Astrocyte of the hippocampus (primary cell): ENCODE measurements around the gene SSC5D.
A peak's percentile ranks its signal among the peaks of the same experiment; 100 is the strongest.
"Not testable (repeated sequence)": the region's sequence is repeated elsewhere in the genome, so short reads cannot be mapped to it uniquely, and the experiment has no call there.

Experiments
- DNase-seq: peaks from one replicate; pipeline ENCODE4 v3.0.0; 2011; ENCODE audit warnings: low read depth, low spot score

Gene SSC5D

DNA sequence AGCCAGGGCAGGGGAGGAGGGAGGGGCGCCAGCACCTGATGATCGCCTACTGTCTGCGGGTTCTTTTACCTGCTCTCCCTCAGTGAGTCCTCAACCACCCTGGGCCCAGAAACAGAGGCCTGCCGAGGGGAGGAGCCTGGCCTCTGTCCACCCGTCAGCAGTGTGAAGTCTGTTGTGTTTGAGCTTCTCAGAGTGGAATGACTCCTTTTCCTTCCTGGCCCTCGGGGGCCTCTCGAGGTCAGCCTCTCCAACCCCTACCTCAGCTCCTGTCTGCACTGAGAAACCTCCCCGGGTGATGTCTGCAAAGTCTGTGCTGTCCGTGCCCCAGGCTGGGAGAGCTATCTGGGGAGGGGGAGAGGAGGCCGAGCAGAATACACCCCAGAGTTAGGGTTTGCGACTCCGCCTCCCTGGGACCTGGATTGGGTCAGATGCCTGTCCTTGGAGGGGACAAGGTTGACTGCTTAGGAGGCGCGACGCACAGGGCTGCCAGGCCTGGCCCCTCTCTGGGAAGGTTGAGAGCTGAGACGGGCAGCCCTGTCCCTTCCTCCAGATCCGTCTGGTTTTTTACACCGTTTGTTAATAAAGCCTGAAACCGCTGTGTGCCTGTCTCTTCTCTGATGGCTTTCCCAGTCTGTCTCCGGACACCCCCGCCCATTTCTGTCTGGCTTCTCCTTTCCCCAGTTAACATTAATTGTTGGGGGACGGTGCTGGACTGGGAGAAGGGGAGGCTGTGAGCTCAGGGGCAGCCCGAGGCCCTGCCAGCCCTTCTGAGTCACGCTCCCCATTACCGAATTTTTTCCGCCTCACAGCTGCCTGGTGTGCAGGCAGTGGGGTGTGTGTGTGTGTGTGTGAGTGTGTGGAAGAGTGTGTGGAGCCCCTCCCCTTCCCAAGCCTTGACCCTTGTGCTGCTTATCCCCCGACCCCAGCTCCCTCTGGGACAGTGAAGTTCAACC lies 989 bp upstream of the SSC5D start:
- peak; percentile 97 for DNase-seq

DNA sequence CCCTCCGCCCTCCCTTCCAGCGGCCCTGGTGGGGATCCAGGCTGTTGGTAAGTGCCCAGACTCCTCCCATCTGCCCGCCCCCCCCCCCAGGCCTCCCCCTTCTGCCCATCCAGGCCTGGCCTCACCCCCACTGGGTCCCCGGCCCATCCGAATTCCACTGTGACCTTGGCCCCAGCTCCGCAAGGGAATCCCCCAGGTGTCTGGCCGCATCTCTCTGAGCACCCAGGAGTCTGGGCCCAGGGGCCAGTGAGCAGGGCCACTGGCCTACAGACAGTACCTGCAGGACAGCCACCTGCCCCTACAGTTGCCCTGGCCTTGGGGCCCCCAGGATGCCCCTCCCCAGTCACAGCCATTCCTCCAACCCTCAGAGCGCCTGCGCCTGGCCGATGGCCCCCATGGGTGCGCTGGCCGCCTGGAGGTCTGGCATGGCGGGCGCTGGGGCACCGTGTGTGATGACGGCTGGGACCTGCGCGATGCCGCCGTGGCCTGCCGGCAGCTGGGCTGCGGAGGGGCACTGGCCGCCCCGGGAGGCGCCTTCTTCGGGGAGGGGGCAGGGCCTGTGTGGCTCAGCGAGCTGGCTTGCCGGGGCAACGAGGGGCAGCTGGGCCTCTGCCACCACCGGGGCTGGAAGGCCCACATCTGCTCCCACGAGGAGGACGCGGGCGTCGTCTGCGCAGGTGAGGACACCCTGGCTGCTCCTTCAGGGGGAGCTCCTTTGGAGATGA lies 912 bp downstream of the SSC5D start:
- peak; percentile 49 for DNase-seq

DNA sequence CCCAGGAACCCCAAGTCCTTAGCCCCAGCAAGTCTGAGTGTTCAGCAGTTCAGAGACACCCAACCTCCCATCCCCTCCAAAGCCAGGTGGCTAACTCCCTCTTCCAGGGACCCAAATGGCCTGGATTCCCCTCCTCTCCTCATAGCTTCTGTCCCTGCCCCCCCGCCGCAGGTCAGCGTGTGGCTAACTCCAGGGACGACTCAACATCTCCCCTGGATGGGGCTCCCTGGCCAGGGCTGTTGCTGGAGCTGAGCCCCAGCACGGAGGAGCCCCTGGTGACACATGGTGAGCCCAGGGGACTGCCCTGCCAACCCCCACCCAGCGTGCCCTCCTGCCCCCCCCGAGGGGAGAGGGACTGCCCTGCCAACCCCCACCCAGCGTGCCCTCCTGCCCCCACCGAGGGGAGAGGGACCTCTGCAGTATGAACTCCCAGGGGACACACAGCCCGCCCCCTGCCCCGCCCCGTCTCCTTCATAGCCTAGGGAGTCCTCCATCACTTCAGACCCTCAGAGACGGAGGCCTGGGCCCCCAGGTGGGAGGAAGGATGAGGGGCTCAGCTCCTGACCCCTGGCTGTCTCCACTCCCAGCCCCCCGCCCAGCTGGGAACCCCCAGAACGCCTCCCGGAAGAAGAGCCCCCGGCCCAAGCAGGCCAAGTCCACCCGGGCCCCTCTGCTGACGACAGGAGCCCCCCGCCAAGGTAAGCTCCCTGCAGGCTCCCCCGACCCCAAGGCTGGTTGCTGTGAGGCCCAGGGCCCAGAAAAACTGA lies 1.7 kb downstream of the SSC5D start:
- DNase-seq: no peak

DNA sequence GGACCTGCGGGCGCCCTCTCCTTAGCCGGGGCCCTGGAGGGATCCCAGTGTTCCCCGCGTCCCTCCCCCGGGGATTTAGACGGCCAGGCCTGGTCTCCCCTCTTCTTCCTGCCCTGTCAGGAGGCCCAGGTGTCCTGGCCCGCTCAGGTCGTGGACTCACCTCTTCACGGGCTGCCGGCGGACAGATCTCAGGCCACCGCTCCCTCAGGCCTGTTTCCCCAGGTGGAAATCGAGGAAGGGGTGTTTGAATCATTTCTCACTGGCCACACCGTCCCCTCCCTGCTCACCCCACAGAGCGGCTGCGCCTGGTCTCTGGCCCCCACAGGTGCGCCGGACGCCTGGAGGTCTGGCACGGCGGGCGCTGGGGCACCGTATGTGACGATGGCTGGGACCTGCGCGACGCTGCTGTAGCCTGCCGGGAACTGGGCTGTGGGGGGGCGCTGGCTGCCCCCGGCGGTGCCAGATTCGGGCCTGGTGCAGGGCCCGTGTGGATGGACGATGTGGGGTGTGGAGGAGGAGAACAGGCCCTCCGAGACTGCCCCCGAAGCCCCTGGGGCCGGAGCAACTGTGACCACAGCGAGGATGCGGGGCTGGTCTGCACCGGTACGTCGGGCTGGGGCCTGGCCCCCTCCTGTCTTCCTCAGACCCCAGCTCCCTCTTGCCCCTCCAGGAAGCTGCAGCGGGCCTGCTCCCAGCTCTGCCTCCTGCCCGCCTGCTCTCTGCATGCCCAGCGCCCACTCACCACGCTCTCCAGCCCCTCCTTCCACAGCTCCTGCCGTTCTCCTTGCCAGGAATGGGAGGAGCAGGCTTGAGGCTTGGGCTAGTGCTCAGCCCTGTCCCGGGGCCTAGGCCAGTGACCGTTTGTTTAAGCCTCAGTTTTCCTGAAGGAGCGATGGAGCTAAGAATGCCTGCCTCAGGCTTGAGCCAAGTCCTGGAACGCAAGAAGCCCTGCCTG lies 2.5 kb downstream of the SSC5D start:
- DNase-seq: peak; percentile 54

DNA sequence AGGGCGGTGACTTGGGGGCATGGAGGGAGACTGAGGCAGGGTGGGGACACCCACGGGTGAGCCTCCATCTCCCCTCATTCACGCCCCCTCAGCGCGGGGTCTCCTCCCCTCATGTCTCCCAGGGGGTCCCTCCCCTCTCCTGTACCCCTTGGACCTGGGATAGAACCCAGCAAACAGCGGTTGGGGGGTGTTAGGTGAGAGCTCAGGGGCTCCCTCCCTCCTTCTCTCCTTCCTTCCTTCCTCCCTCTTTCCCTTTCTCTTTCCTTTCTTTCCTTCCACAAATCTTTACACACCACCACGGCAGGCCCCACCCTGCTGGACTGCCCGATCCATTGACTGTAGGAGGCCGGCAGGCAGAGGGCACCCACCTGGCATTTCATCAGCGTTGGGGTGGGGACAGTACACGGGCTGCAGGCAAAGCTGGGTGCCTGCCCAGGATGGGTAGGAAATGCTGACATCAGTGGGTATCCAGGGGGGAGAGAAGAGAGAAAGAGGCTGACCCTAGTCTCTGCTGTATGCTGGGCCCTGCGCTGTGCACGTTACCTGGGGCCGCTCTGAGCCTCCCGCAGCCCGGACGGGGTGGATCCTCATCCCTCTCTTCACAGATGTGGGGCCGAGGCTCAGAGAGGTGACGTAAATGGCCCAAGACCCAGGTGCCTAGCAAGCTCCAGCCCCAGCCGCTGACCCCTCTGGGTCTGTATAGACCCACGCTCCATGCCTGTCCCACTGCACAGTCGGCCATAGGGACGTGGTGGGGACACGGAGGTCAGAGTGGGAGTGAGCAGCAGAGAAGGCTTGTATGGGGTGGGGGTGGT lies 3.5 kb downstream of the SSC5D start:
- DNase-seq: no peak

DNA sequence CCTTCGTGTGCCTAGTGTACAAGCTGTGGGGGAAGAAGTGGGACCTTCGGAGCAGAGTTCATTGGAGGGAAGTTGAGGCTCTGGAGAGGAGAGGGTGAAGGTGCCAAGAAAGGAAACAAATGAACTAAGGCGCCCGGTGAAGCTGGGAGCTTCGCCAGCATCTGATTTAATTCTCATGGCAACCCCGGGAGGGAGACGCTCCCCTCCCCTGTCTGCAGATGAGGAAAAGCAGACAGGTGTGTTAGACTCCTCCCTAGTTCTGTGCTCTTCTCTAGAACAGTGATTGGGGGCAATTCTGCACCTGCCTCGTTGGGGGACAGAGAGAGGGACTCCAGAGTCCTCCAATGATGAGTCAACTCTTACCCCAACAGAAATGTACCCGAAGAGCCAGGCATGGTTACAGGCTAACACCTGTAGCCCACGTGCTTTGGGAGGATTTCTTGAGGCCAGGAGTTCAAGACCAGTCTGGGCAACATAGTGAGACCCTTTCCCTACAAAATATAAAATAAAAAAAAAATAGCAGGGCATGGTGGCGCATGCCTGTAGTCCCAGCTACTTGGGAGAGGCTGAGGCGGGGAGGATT lies 4.2 kb downstream of the SSC5D start:
- no peak for DNase-seq

DNA sequence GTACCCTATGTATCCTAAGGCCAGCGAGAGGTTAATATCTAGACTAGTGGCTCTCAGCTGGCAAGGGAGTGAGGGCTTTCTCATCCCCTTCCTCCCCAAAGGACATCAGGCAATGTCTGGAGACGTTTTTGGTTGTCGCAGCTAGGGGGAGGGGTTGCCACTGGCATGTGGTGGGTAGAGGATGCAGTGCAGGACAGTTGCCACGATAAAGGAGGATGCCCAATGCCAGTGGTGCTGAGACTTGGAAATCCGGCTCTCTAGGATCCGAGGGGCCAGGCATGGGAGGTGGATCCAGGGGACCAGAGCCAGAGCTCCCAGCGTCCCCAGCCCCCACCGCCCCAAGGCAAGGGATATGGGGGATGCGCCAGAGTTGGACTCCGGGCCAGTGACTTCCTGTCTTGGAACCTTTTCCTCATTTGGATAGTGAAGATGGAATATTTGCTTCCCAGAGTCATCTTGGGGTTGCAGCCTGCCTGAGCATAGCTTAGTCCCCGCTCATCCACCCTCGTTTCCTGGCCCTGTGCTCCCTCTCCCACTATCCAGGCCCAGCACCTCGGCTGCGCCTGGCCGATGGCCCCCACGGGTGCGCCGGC lies 4.9 kb downstream of the SSC5D start:
- DNase-seq: no peak

DNA sequence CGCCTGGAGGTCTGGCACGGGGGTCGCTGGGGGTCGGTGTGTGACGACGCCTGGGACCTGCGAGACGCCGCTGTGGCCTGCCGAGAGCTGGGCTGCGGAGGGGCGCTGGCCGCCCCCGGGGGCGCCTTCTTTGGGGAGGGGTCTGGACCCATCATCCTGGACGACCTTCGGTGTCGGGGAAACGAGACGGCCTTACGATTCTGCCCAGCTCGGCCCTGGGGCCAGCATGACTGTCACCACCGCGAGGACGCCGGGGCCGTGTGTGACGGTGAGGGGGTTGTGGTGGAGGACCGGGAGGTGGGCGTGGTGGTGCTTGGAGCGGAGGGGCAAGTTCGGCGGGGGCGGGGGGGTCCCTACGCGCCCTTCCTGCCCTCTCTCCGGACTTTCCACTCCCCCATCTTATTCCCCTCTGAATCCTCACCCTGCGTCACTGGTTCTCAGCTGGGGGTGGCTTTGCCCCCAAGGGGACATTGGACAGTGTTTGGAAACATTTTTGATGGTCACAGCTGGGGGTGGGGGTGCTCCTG lies 5.5 kb downstream of the SSC5D start:
- no peak for DNase-seq

DNA sequence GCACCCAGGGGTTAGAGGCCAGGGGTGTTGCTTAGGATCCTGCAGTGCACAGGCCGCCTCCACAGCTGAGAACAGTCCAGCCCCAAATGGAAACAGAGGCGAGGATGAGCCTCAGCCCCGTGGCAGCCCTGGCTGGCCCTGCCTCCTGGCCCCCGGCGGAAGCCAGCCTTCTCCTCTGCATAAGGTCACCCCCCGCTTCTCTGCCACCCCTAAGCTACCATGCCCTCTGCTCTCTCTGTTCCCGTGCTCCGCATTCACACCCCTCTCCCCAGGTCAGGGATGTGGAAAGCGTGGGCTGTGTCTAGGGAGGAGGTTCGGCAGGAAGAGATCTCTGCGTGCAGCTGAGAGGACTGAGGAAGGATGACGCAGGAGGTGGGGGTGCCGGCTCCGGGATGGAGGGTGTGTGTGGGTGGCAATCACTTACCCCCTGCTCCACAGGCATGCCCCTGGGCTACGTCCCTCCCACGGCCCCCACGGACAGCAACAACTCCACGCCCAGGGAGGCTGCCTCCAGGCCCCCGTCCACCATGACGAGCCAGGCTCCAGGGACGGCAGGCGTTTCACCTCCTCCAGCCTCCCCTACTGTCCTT lies 6.0 kb downstream of the SSC5D start:
- DNase-seq: no peak

DNA sequence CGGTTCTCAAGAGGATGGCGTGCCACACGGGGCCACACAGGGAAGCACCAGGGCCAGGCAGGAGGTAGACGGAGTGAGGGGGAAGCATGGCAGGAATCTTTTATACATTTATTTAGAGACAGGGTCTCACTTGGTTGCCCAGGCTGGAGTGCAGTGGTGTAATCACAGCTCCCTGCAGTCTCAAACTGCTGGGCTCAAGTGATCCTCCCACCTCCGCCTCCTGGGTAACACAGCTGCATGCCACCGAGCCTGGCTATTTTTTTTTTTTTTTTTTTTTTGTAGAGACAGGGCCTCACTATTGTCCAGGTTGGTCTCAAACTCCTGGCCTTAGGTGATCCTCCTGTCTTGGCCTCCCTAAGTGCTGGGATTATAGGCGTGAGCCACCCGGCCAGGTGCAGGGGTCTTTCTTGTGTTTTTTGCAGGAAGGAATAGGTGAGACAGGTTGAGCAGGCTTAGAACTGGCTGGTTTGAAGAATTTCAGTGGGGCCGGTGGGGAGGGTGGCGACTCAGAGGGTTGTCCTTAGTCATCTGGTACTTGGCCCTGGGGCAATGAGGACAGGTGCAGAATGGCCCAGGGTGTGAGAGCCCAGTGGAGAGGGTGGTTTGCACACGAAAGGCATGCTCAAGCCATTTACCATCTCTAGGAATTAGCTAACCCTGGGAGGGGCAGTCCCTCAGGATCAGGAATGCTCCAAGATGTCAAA lies 7.6 kb downstream of the SSC5D start:
- DNase-seq: no peak

DNA sequence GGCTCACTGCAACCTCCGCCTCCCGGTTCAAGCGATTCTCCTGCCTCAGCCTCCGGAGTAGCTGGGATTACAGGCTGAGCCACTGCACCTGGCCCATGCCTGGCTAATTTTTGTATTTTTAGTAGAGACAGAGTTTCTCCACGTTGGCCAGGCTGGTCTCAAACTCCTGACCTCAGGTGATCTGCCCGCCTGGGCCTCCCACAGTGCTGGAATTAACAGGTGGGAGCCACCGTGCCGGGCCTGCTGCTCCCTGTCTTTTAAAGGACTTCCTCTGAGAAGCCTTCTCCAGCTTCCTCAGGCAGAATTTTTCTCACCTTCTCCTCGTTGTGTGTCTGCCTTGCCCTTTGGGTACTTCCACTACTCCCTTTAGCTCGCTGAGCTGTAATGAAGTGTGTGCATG lies 8.6 kb downstream of the SSC5D start:
- not testable (repeated sequence) for DNase-seq

DNA sequence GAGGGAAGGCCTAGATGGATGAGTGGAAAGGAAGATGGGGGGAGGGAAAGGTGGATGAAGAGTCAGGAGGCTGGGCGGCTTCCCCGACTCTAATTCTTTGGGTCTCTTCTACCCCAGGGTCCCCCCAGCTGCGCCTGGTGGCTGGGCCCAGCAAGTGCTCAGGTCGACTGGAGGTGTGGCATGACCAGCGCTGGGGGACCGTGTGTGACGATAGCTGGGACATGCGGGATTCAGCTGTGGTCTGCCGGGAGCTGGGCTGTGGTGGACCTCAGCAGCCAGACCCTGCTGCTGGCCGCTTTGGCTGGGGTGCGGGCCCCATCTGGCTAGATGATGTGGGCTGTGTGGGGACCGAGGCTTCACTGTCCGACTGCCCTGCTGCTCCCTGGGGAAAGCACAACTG lies 9.5 kb downstream of the SSC5D start:
- no peak for DNase-seq

DNA sequence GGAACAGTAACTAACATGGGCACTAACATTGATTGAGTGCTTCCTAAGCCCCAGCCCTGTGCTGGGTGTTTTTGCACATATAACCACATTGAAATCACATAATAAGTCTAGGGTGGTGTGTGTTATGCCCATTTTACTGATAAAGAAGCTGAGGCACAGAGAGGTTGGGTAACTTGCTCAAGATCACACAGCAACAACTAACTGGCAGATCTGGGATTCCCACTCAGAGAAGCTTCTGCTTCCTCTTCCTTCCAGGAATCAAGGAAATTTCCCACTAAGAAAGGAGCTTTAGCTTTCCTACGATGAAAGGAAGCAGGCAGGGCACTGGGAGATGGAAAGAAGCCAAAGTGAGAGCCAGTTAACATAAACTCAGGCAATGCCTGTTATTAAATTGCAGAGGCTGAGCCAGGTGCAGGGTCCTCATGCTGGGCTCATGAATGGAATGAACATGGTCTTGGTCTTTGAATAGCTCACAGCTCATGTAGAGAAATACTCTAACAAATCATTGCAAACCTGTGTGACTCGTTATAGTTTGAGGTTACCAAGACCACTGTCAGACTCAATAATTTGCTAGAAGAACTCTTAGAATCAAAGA lies 10.1 kb downstream of the SSC5D start:
- no peak for DNase-seq

DNA sequence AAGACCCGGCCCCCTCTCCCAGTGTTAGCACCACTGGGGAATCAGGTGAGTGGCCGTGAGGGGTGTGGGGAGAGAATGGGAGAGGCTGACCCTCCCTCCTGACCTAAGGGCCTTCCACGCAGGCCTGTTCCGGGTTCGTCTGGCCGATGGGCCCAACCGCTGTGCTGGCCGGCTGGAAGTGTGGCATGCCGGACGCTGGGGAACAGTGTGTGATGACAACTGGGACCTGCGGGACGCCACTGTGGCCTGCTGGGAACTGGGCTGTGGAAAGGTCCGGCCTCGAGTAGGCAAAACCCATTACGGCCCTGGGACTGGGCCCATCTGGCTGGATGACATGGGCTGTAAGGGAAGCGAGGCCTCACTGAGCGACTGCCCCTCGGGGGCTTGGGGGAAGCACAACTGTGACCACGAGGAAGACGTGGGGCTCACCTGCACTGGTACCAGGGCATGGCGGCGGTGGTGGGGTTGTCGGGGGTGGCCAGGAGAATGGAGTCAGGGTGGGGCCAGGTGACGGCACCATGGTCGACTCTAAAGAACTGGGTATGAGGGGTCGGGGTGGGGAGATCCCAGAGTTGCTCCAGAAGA lies 12.2 kb downstream of the SSC5D start:
- no peak for DNase-seq

DNA sequence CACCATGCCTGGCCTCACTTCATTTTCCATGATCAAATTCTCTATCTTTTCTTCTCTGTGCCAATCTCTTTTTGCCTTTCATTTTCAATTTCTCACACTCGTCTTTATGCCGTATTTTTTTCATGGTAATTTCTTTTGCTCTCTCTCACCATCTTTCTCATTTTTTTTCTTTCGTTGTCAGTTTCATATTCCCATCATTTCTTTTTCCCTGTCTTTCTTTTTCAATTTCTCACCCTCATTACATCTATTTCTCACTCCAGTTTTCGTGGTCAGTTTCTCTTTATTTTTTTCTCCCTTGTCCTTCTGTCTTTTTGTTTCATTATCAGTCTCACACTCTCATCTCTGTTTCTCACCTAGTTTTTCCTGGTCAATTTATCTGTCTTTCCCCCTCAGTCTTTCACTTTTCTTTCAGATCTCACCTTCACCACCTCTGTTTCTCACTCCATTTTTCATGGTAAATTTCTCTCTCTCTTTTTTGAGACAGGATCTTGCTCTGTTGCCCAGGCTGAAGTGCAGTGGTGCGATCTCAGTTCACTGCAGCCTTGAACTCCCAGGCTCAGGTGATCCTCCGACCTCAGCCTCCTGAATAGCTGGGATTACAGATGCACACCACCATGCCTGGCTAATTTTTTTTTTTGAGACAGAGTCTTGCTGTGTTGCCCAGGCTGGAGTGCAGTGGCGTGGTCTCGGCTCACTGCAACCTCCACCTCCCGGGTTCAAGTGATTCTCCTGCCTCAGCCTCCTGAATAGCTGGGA lies 14.1 kb downstream of the SSC5D start:
- DNase-seq: no peak

DNA sequence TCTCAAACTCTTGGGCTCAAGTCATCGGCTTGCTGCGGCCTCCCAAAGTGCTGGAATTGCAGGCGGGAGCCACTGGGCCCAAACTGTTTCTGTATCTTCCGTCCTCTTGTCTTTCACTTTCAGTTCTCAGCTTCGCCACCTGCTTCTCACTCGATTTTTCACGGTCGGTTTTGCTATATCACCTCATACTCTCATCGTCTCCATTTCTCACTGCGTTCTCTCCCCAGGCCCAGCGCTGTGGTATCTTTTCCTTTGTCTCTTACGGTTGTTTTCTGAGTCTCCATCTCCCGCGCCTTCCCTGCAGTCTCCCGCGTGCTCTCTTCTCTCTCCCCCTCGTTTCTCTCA lies 14.9 kb downstream of the SSC5D start:
- DNase-seq: no peak
